H9 (cell line): Measurements from ENCODE around the gene PPARA. TPM values are rescaled to one million over a fixed set of nuclear protein-coding genes. Genes with fewer than 3 reads are reported as not detected.

Experiments
- DNase-seq: peaks from one replicate; pipeline ENCODE4 v3.0.0-alpha.2; 2017
- H2AFZ ChIP-seq: one replicate; pipeline ENCODE4 v1.6.1; 2013; ENCODE audit warnings: mild to moderate bottlenecking, low read length, control low read depth, moderate library complexity
- H2AK5ac ChIP-seq: 2 replicates; pipeline ENCODE4 v1.6.1; 2013; ENCODE audit warnings: low read length, control low read depth, mixed read lengths; ENCODE audit not compliant: insufficient read length
- H2BK120ac ChIP-seq: one replicate; pipeline ENCODE4 v1.6.1; 2013; ENCODE audit warnings: low read depth, mild to moderate bottlenecking, low read length, control low read depth, inconsistent platforms; ENCODE audit not compliant: poor library complexity, severe bottlenecking
- H2BK12ac ChIP-seq: 2 replicates; pipeline ENCODE4 v1.6.1; 2013; ENCODE audit warnings: low read length, control low read depth, mixed read lengths, low read depth; ENCODE audit not compliant: insufficient read length
- H2BK15ac ChIP-seq: 2 replicates; pipeline ENCODE4 v1.6.1; 2013; ENCODE audit warnings: low read depth, low read length, control low read depth
- H2BK20ac ChIP-seq: one replicate; pipeline ENCODE4 v1.6.1; 2013; ENCODE audit warnings: low read depth, mild to moderate bottlenecking, low read length, control low read depth, inconsistent platforms; ENCODE audit not compliant: poor library complexity, severe bottlenecking
- H2BK5ac ChIP-seq: 2 replicates; pipeline ENCODE4 v1.6.1; 2013; ENCODE audit warnings: low read length, control low read depth, mixed read lengths; ENCODE audit not compliant: insufficient read length
- H3K14ac ChIP-seq: 2 replicates; pipeline ENCODE4 v1.6.1; 2013; ENCODE audit warnings: low read length, control low read depth; ENCODE audit not compliant: insufficient read depth
- H3K18ac ChIP-seq: 2 replicates; pipeline ENCODE4 v1.6.1; 2013; ENCODE audit warnings: low read depth, mild to moderate bottlenecking, mixed read lengths, low read length, control low read depth; ENCODE audit not compliant: insufficient read length
- H3K23ac ChIP-seq: 2 replicates; pipeline ENCODE4 v1.6.1; 2013; ENCODE audit warnings: low read length, control low read depth, mixed read lengths, low read depth; ENCODE audit not compliant: insufficient read length
- H3K23me2 ChIP-seq: 2 replicates; pipeline ENCODE4 v1.6.1; 2013; ENCODE audit warnings: low read depth, mild to moderate bottlenecking, mixed read lengths, low read length, control low read depth; ENCODE audit not compliant: insufficient read length, poor library complexity, severe bottlenecking
- H3K27ac ChIP-seq: 2 replicates; pipeline ENCODE4 v1.5.1; 2013; ENCODE audit warnings: low read length, control low read depth, mixed read lengths, low read depth; ENCODE audit not compliant: insufficient read length
- H3K27me3 ChIP-seq: 2 replicates; pipeline ENCODE4 v1.6.1; 2013; ENCODE audit warnings: low read length, control low read depth, inconsistent platforms; ENCODE audit not compliant: insufficient read depth
- H3K4ac ChIP-seq: 2 replicates; pipeline ENCODE4 v1.6.1; 2013; ENCODE audit warnings: low read depth, mild to moderate bottlenecking, control low read depth, inconsistent platforms, low read length, moderate library complexity
- H3K4me1 ChIP-seq: 2 replicates; pipeline ENCODE4 v1.6.1; 2013; ENCODE audit warnings: low read length, control low read depth, inconsistent platforms; ENCODE audit not compliant: insufficient read depth
- H3K4me2 ChIP-seq: 2 replicates; pipeline ENCODE4 v1.6.1; 2013; ENCODE audit warnings: low read length, control low read depth, mixed read lengths; ENCODE audit not compliant: insufficient read length, insufficient read depth
- H3K56ac ChIP-seq: 2 replicates; pipeline ENCODE4 v1.6.1; 2013; ENCODE audit warnings: low read depth, mild to moderate bottlenecking, mixed read lengths, low read length, control low read depth; ENCODE audit not compliant: insufficient read length
- H3K79me1 ChIP-seq: 2 replicates; pipeline ENCODE4 v1.6.1; 2013; ENCODE audit warnings: low read depth, mild to moderate bottlenecking, moderate library complexity, low read length, control low read depth, inconsistent platforms; ENCODE audit not compliant: insufficient read depth, poor library complexity, severe bottlenecking
- H3K79me2 ChIP-seq: 2 replicates; pipeline ENCODE4 v1.6.1; 2013; ENCODE audit warnings: low read length, control low read depth, inconsistent platforms; ENCODE audit not compliant: insufficient read depth
- H3K9ac ChIP-seq: 2 replicates; pipeline ENCODE4 v1.6.1; 2013; ENCODE audit warnings: low read length, control low read depth, mixed read lengths; ENCODE audit not compliant: insufficient read length; ENCODE audit errors: extremely low read depth
- H3K9me3 ChIP-seq: one replicate; pipeline ENCODE4 v1.6.1; 2013; ENCODE audit warnings: low read depth, low read length, inconsistent platforms; ENCODE audit not compliant: control insufficient read depth
- H3T11ph ChIP-seq: one replicate; pipeline ENCODE4 v1.6.1; 2013; ENCODE audit warnings: mild to moderate bottlenecking, low read length, control low read depth, inconsistent platforms
- H4K20me1 ChIP-seq: one replicate; pipeline ENCODE4 v1.6.1; 2013; ENCODE audit not compliant: control insufficient read depth, insufficient read length, insufficient read depth
- H4K5ac ChIP-seq: 2 replicates; pipeline ENCODE4 v1.6.1; 2013; ENCODE audit warnings: low read depth, mild to moderate bottlenecking, mixed read lengths, low read length, control low read depth; ENCODE audit not compliant: insufficient read length
- H4K8ac ChIP-seq: replicated peaks from 2 replicates; pipeline ENCODE4 v1.6.1; 2013; ENCODE audit warnings: low read length, control low read depth, mixed read lengths, low read depth; ENCODE audit not compliant: insufficient read length
- H4K91ac ChIP-seq: 2 replicates; pipeline ENCODE4 v1.6.1; 2013; ENCODE audit warnings: low read depth, mild to moderate bottlenecking, moderate library complexity, mixed read lengths, low read length, control low read depth; ENCODE audit not compliant: insufficient read length
- H3K27ac Mint-ChIP-seq, 3 experiments: 2 replicates in 2 of 3; 3 replicates in 1 of 3; pipeline ENCODE4 v1.8.0; 2020 to 2021; ENCODE audit warnings: mixed read lengths in 3 of 3, mild to moderate bottlenecking in 1 of 3, moderate library complexity in 1 of 3
- H3K27me3 Mint-ChIP-seq: 2 replicates; pipeline ENCODE4 v1.8.0; 2021; ENCODE audit warnings: low read depth, mild to moderate bottlenecking, moderate library complexity, mixed read lengths
- H3K36me3 Mint-ChIP-seq, 3 experiments: 2 replicates in 2 of 3; 3 replicates in 1 of 3; pipeline ENCODE4 v1.8.0; 2020 to 2021; ENCODE audit warnings: low read depth in 3 of 3, mixed read lengths in 3 of 3; ENCODE audit not compliant: insufficient read depth in 1 of 3
- H3K4me1 Mint-ChIP-seq, 2 experiments: 2 replicates each; pipeline ENCODE4 v1.8.0; 2020; ENCODE audit warnings: mixed read lengths in 2 of 2
- H3K4me3 Mint-ChIP-seq, 2 experiments: 2 replicates in 1 of 2; 3 replicates in 1 of 2; pipeline ENCODE4 v1.8.0; 2020 to 2021; ENCODE audit warnings: mild to moderate bottlenecking in 2 of 2, mixed read lengths in 2 of 2, moderate library complexity in 1 of 2
- H3K9me3 Mint-ChIP-seq, 2 experiments: 2 replicates in 1 of 2; 3 replicates in 1 of 2; pipeline ENCODE4 v1.8.0; 2020; ENCODE audit warnings: mild to moderate bottlenecking in 2 of 2, mixed read lengths in 2 of 2, moderate library complexity in 1 of 2
- WGBS: extraction: QIAGEN DNeasy Blood & Tissue Kit; methylation state at CpG from one replicate; pipeline ENCODE4 v1.1.7; 2013; ENCODE audit warnings: missing lambda C conversion rate, low lambda C conversion rate, mixed read lengths; ENCODE audit not compliant: insufficient read length; ENCODE audit errors: extremely low coverage; 5-methylcytosine and 5-hydroxymethylcytosine counted together
- total RNA-seq: library from RNA; stranded (reverse); gene quantifications from 2 replicates; pipeline ENCODE4 v1.2.1, GENCODE V29; 2021
- TF ChIP-seq, protein P1 (sequence below): fragments of 200-600 bp; sonication (generic); conservative IDR thresholded peaks from 3 replicates; pipeline ENCODE4 v1.8.0; 2021; ENCODE audit warnings: antibody characterized with exemption, mild to moderate bottlenecking

Gene PPARA
- total RNA-seq, 1 experiment from 2014 or later: 7.3 TPM

DNA sequence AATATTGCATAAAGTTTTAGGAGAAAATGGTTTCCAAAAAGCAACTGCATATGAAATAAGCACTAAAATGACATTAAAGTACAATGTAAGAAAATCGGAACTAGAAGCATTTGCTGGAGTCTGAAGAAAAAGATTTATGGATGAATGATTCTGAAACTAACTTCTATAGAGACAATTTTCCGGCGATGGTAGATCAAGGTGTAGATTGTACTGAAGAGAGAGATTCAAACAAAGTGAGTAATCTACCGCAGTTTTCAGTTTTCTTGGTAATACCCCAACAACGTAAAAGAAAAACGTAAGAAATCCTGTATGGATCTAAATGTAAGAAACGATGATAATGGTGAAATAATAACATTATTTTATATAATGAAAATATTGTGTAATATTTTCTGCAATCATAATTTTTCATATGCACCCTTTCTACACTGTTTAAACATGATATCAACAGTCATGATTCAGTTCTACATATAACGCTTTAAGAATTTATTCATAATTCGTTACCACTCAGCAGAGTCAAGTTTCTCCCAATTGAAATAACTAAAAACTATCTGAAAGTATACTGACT lies 101.6 kb downstream of the PPARA start:
- H3K27me3 ChIP-seq: no peaks in the 10 kb centered on the region
- no peak overlapping the region for H3K14ac ChIP-seq
- H3K4me3 Mint-ChIP-seq: no peak overlapping the region
- peaks cover 21% of the 10 kb centered on the region for H3K27me3 Mint-ChIP-seq
- no peak overlapping the region for H3K18ac ChIP-seq
- peaks cover 0 to 16% of the 10 kb centered on the region in 2 experiments; a peak in 3 of 5 replicates for H3K9me3 Mint-ChIP-seq
- H3K56ac ChIP-seq: no peak overlapping the region
- H3K4ac ChIP-seq: no peak overlapping the region
- no peaks in the 10 kb centered on the region for H3K9me3 ChIP-seq
- peaks cover 7% of the 10 kb centered on the region for H3K23me2 ChIP-seq
- no peak overlapping the region for H4K8ac ChIP-seq
- H2BK12ac ChIP-seq: no peak overlapping the region
- no peak overlapping the region for H3K23ac ChIP-seq
- H3K27ac Mint-ChIP-seq: no peak overlapping the region
- H2BK15ac ChIP-seq: no peak overlapping the region
- no peak overlapping the region for H4K91ac ChIP-seq
- H2AK5ac ChIP-seq: no peak overlapping the region
- H3K79me1 ChIP-seq: no peaks in the 10 kb centered on the region
- peaks cover 8 to 16% of the 10 kb centered on the region in 2 experiments for H3K4me1 Mint-ChIP-seq
- no peaks in the 10 kb centered on the region for H3K4me1 ChIP-seq
- no peak overlapping the region for H2BK120ac ChIP-seq
- peaks cover 1 to 13% (median 9%) of the 10 kb centered on the region in 3 experiments; a peak in 5 of 7 replicates for H3K36me3 Mint-ChIP-seq
- H2BK20ac ChIP-seq: no peak overlapping the region
- no peak overlapping the region for H2BK5ac ChIP-seq
- TF ChIP-seq, protein P1, sequence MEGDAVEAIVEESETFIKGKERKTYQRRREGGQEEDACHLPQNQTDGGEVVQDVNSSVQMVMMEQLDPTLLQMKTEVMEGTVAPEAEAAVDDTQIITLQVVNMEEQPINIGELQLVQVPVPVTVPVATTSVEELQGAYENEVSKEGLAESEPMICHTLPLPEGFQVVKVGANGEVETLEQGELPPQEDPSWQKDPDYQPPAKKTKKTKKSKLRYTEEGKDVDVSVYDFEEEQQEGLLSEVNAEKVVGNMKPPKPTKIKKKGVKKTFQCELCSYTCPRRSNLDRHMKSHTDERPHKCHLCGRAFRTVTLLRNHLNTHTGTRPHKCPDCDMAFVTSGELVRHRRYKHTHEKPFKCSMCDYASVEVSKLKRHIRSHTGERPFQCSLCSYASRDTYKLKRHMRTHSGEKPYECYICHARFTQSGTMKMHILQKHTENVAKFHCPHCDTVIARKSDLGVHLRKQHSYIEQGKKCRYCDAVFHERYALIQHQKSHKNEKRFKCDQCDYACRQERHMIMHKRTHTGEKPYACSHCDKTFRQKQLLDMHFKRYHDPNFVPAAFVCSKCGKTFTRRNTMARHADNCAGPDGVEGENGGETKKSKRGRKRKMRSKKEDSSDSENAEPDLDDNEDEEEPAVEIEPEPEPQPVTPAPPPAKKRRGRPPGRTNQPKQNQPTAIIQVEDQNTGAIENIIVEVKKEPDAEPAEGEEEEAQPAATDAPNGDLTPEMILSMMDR: no peak
- DNase-seq: no peak
- H2AFZ ChIP-seq: no peak overlapping the region
- H4K20me1 ChIP-seq: no peaks in the 10 kb centered on the region
- WGBS: no CpG with 5 or more reads among the region's 9 CpGs
- H4K5ac ChIP-seq: no peak overlapping the region
- no peak overlapping the region for H3K4me2 ChIP-seq
- no peak overlapping the region for H3T11ph ChIP-seq
- no peak overlapping the region for H3K9ac ChIP-seq
- no peaks in the 10 kb centered on the region for H3K79me2 ChIP-seq
- no peak overlapping the region for H3K27ac ChIP-seq
